OCI-LY7 (cell line): ENCODE measurements around the gene KDM2A. TPM values are rescaled to one million over a fixed set of nuclear protein-coding genes. Genes with fewer than 3 reads are reported as not detected.

Source experiments
- BruUV-seq: library from RNA; stranded (reverse); fragments of 400-500 nt; replicated peaks from 2 replicates; lab custom pipeline; 2021; lab: Mats Ljungman, UMichigan
- CTCF ChIA-PET: fragments of 300-600 bp; sonication (Branson Sonifier 250); formaldehyde crosslinking; loops from one replicate; lab custom pipeline; 2022; ENCODE audit warnings: antibody characterized with exemption; ENCODE audit not compliant: unreplicated experiment; lab: Charles Lee
- POLR2A ChIA-PET: fragments of 300-600 bp; sonication (Branson Sonifier 250); formaldehyde crosslinking; loops from one replicate; lab custom pipeline; 2022; ENCODE audit warnings: antibody characterized with exemption; lab: Charles Lee
- DNase-seq: peaks from one replicate; pipeline ENCODE4 v3.0.0-alpha.2; 2015; ENCODE audit warnings: low spot score
- H2AFZ ChIP-seq: fragments of 200-600 bp; sonication (generic), shearing (Covaris generic); 2 replicates; pipeline ENCODE4 v1.6.1; 2014; ENCODE audit warnings: mild to moderate bottlenecking, antibody characterized with exemption, low read length, moderate library complexity
- H3K27ac ChIP-seq: fragments of 200-600 bp; sonication (generic); 2 replicates; pipeline ENCODE4 v1.5.1; 2014; ENCODE audit warnings: mixed run types, low read depth, mild to moderate bottlenecking, moderate library complexity, low read length, inconsistent platforms; ENCODE audit not compliant: poor library complexity, severe bottlenecking
- H3K36me3 ChIP-seq: fragments of 200-600 bp; sonication (generic); 2 replicates; pipeline ENCODE4 v1.6.1; 2014; ENCODE audit warnings: mild to moderate bottlenecking, antibody characterized with exemption, low read length, moderate library complexity, mixed read lengths; ENCODE audit not compliant: insufficient read depth
- H3K4me1 ChIP-seq: fragments of 200-600 bp; sonication (generic); 2 replicates; pipeline ENCODE4 v1.5.1; 2014; ENCODE audit warnings: mild to moderate bottlenecking, low read length; ENCODE audit not compliant: insufficient read depth, poor library complexity, severe bottlenecking
- H3K4me2 ChIP-seq: fragments of 200-600 bp; sonication (generic); 2 replicates; pipeline ENCODE4 v1.6.1; 2014; ENCODE audit warnings: mild to moderate bottlenecking, low read length
- H3K4me3 ChIP-seq: fragments of 200-600 bp; sonication (generic); 2 replicates; pipeline ENCODE4 v1.5.1; 2014; ENCODE audit warnings: mild to moderate bottlenecking, low read depth, low read length; ENCODE audit not compliant: poor library complexity, severe bottlenecking
- H3K79me2 ChIP-seq: fragments of 200-600 bp; sonication (generic); 2 replicates; pipeline ENCODE4 v1.6.1; 2016; ENCODE audit warnings: low read depth, mild to moderate bottlenecking, low read length, moderate library complexity, mixed read lengths; ENCODE audit not compliant: insufficient read depth
- H3K9me2 ChIP-seq: fragments of 200-600 bp; sonication (generic); 2 replicates; pipeline ENCODE4 v1.6.1; 2016; ENCODE audit warnings: mild to moderate bottlenecking, low read length, mixed read lengths; ENCODE audit not compliant: insufficient read depth
- H3K9me3 ChIP-seq: fragments of 200-600 bp; sonication (generic); 2 replicates; pipeline ENCODE4 v1.6.1; 2014; ENCODE audit warnings: mild to moderate bottlenecking, mixed run types, low read length, mixed read lengths
- H4K20me1 ChIP-seq: fragments of 200-600 bp; sonication (generic); 2 replicates; pipeline ENCODE4 v1.6.1; 2014; ENCODE audit warnings: mild to moderate bottlenecking, antibody characterized with exemption, low read length, moderate library complexity, mixed read lengths; ENCODE audit not compliant: insufficient read depth
- EZH2phosphoT487 ChIP-seq: fragments of 200-600 bp; sonication (generic); IDR thresholded peaks from 2 replicates; pipeline ENCODE4 v1.6.1; 2018; ENCODE audit warnings: low read depth, borderline replicate concordance, mild to moderate bottlenecking, mixed run types, antibody characterized with exemption, low read length, moderate library complexity, mixed read lengths
- intact Hi-C: fragments of 100-400 bp; cut with micrococcal nuclease; formaldehyde crosslinking; loops from one replicate; pipeline ENCODE4 v1.10.0; 2022; ENCODE audit not compliant: unreplicated experiment
- total RNA-seq, 2 experiments: library from RNA; depleted of rRNA in 1 of 2; stranded (reverse); fragments of >200 nt in 1 of 2; shearing (Covaris generic) in 1 of 2; gene quantifications; 2 replicates each; pipeline ENCODE4 v1.2.3, GENCODE V29; 2014 to 2022
- TF ChIP-seq, protein P1 (sequence below): fragments of 200-600 bp; sonication (generic); conservative IDR thresholded peaks from 2 replicates; pipeline ENCODE4 v1.5.1; 2014; ENCODE audit warnings: mild to moderate bottlenecking, antibody characterized with exemption, low read length, moderate library complexity, mixed read lengths

KDM2A gene
- total RNA-seq, 2 experiments from 2014 or later, result 31.7 to 66.2 TPM

DNA sequence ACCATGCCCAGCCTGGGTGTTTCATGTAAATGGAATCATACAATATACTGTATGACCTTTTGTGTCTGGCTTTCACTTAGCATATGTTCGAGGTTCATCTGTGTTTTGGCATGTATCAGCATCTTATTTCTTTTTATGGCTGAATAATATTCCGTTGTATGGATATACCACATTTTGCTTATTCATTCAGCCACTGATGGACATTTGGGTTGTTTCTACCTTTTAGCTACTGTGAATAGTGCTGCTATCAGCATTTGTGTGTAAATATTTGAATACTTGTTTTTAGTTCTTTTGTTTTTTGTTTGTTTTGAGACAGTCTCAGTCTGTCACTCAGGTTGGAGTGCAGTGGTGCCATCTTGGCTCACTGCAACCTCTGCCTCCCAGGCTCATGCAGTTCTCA, 35.7 kb downstream of the KDM2A start:
- no peaks in the 10 kb centered on the region for H3K9me2 ChIP-seq
- no peak overlapping the region for H3K27ac ChIP-seq
- H4K20me1 ChIP-seq, result no peaks in the 10 kb centered on the region
- no peak overlapping the region for H3K4me3 ChIP-seq
- no peaks in the 10 kb centered on the region for H3K4me1 ChIP-seq
- intact Hi-C loops, result no loop called here
- H3K79me2 ChIP-seq, result peaks cover 64% of the 10 kb centered on the region
- peaks cover 69% of the 10 kb centered on the region for H3K36me3 ChIP-seq
- H3K4me2 ChIP-seq, result no peak overlapping the region
- ChIA-PET POLR2A (no interaction called here), CTCF (no interaction called here)
- TF ChIP-seq, protein P1, sequence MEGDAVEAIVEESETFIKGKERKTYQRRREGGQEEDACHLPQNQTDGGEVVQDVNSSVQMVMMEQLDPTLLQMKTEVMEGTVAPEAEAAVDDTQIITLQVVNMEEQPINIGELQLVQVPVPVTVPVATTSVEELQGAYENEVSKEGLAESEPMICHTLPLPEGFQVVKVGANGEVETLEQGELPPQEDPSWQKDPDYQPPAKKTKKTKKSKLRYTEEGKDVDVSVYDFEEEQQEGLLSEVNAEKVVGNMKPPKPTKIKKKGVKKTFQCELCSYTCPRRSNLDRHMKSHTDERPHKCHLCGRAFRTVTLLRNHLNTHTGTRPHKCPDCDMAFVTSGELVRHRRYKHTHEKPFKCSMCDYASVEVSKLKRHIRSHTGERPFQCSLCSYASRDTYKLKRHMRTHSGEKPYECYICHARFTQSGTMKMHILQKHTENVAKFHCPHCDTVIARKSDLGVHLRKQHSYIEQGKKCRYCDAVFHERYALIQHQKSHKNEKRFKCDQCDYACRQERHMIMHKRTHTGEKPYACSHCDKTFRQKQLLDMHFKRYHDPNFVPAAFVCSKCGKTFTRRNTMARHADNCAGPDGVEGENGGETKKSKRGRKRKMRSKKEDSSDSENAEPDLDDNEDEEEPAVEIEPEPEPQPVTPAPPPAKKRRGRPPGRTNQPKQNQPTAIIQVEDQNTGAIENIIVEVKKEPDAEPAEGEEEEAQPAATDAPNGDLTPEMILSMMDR, result no peak
- TF ChIP-seq EZH2phosphoT487, result no peak
- H3K9me3 ChIP-seq, result no peaks in the 10 kb centered on the region
- H2AFZ ChIP-seq, result no peak overlapping the region
- no peak for DNase-seq
- no TSS peak for BruUV-seq

DNA sequence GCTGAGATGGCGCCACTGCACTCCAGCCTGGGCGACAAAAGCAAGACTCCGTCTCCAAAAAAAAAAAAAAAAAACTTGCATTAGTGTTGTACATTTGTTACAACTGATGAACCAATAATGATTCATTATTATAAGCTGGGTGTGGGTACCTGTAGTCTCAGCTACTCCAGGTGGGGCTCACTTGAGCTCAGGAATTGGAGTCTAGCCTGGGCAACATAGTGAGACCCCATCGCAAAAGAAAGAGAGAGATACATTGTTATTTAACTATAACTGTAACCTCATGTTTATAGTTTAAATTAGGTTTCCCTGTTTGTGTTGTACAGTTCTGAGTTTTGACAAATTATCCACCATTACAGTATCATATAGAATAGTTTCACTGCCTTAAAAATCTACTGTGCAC, 38.6 kb downstream of the KDM2A start:
- no peak for TF ChIP-seq EZH2phosphoT487
- TF ChIP-seq, protein P1, result no peak
- H3K27ac ChIP-seq, result no peak overlapping the region
- H3K4me2 ChIP-seq, result no peak overlapping the region
- ChIA-PET CTCF (no interaction called here), POLR2A (interaction anchor here (0.5 to 0.6 kb wide), 2 partner anchors 15 to 53 kb away, joined by 3 to 6 read pairs; no protein-coding TSS in a partner anchor)
- H3K36me3 ChIP-seq, result peaks cover 43% of the 10 kb centered on the region
- no peaks in the 10 kb centered on the region for H3K9me2 ChIP-seq
- no peak overlapping the region for H3K4me3 ChIP-seq
- H2AFZ ChIP-seq, result no peak overlapping the region
- no peaks in the 10 kb centered on the region for H3K4me1 ChIP-seq
- intact Hi-C loops, result no loop called here
- no peaks in the 10 kb centered on the region for H3K9me3 ChIP-seq
- DNase-seq, result no peak
- peaks cover 64% of the 10 kb centered on the region for H3K79me2 ChIP-seq
- no TSS peak for BruUV-seq
- no peaks in the 10 kb centered on the region for H4K20me1 ChIP-seq

DNA sequence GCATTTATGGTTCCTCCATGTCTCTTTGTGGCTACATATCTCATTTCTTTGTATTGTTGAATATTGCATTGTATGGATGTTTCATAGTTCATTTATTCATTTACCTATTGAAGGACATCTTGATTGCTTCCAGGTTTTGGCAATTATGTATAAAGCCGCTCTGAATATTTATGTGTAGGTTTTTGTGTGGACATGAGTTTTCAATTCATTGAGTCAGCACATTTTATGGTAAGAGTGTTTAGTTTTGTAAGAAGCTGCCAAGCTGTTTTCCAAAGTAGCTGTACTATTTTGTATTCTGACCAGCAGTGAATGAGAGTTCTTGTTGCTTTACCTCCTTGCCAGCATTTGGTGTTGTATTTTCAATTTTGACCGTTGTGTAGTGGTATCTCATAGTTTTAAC, 39.2 kb downstream of the KDM2A start:
- H3K27ac ChIP-seq, result no peak overlapping the region
- H3K9me2 ChIP-seq, result no peaks in the 10 kb centered on the region
- H3K79me2 ChIP-seq, result peaks cover 68% of the 10 kb centered on the region
- no peak overlapping the region for H3K4me2 ChIP-seq
- POLR2A ChIA-PET, result interaction anchor here (0.5 to 0.6 kb wide), 2 partner anchors 15 to 53 kb away, joined by 3 to 6 read pairs; no protein-coding TSS in a partner anchor
- CTCF ChIA-PET, result no interaction called here
- no TSS peak for BruUV-seq
- H2AFZ ChIP-seq, result no peak overlapping the region
- DNase-seq, result no peak
- intact Hi-C loops, result no loop called here
- H3K4me3 ChIP-seq, result no peak overlapping the region
- no peaks in the 10 kb centered on the region for H4K20me1 ChIP-seq
- no peaks in the 10 kb centered on the region for H3K9me3 ChIP-seq
- H3K36me3 ChIP-seq, result peaks cover 44% of the 10 kb centered on the region
- TF ChIP-seq, protein P1, result no peak
- TF ChIP-seq EZH2phosphoT487, result no peak
- H3K4me1 ChIP-seq, result no peaks in the 10 kb centered on the region
